Endometrial microvascular endothelial cells (primary cell): Measurements from ENCODE around the gene ZNF136. TPM values are rescaled to one million over a fixed set of nuclear protein-coding genes. Genes with fewer than 3 reads are reported as not detected.

Source experiments
- in situ Hi-C: cut with HindIII; loops from 2 replicates; pipeline ENCODE4 v1.10.0; 2017; ENCODE audit warnings: low sequenced_read_pairs, low pct_unique_long_range_greater_than_20kb; ENCODE audit errors: inconsistent ontology term
- total RNA-seq: library from RNA; depleted of rRNA; stranded (reverse); fragments of >200 nt; gene quantifications from one replicate; pipeline ENCODE4 v1.2.3, GENCODE V29; 2015; ENCODE audit errors: inconsistent ontology term

ZNF136 gene
- total RNA-seq, 1 donor from 2014 or later, result 2.0 TPM

DNA sequence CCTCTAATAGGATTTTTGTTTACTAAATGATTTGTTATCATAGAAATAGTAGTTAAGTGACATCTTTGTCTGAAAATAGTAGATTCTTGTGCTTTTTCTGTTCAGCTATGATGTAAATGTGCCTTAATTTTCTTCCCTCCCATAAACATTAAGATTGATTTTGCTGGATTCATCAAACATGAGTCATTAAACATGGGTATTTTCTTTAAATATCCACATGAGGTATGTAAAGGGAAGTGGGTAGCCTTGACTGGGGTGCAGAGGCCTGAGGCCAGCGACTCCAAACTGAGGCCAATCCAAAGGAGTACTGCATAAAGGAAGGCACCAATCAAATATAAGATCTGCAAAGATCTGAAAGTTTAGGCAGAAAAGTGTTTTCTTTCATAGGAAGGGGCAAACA is 3.7 kb downstream of the ZNF136 start:
- in situ Hi-C loops, result no loop called here

DNA sequence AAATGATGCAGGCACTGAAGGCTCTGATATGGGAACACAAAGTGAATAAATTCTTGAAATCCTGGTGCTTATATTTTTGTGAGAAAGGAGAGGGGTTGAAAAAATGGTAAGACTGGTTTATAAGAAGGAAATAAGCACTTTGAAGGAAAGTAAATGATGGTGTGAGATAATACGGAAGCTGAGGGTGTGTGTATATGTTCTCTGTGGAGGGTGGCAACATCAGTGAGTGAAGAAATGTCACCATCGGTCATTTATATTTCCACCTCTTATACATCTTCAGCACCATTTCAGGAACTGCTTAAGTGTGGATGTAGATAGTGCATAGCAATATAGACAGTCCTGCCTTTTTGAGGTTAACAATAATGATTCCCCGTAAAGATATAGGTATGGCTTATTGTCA is 17.5 kb downstream of the ZNF136 start:
- in situ Hi-C loops, result no loop called here

DNA sequence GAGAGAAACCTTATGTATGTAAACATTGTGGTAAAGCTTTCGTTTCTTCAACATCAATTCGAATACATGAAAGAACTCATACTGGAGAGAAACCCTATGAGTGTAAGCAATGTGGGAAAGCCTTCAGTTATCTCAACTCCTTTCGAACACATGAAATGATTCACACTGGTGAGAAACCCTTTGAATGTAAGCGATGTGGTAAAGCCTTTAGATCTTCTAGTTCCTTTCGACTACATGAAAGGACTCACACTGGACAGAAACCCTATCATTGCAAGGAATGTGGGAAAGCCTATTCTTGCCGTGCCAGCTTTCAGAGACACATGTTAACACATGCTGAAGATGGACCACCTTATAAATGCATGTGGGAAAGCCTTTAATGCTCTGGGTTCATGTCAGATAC is 24.7 kb downstream of the ZNF136 start:
- in situ Hi-C loops, result no loop called here

DNA sequence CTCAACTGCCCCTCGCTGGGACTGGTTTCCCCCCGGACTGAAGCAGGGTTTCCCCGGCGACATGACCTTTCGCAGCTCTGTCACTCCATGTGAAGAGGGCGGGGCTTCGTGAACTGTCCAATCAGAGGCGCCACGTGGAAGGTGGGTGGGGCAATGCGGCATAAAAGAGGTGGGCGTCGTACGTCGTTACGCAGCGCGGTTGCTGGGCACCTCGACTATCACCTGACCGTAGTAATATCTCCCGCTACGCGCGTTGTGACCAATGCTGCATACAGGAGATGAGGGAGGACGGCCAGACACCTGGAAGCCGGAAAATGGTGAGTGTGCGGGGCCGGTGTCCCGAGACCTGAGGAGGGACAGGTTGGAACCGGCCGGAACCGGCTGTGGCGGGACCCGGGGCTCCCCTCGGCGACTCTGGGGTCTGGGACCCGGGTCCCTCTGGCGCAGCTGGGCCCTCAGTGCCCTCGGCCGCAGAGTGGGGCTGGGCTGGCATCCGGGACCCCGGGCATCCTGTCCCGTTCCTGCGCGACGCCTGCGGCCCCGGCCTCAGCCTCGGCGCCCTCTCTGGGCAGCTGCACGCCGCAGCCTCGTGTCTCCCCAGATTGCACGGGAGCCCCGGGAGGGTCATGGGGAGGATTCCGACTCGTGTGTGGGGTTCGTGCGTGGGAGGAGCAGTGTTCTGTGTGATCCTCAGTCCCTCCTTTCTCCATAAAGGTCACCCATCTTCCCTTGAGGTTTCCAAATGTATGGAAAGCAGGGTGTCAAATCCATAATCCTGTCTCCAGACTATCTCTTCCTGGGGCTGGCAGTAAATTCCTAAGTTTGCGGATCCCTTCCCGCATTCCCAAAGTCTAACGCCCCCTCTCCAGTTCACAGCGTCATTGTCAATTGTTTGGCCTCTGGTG is 32.2 kb downstream of the ZNF136 start:
- in situ Hi-C loops, result no loop called here

DNA sequence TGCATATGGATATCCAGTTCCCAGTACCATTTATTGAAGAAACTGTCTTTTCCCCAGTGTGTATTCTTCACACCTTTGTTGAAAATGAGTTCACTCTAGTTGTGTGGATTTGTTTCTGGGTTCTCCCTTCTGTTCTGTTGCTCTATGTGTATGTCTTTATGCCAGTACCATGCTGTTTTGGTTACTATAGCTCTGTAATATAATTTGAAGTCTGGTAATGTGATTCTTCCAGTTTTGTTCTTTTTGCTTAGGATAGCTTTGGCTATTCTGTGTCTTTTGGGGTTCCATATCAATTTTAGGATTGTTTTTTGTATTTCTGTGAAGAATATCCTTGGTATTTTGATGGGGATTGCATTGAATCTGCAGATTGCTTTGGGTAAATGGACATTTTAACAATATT is 35.2 kb downstream of the ZNF136 start:
- in situ Hi-C loops, result no loop called here

DNA sequence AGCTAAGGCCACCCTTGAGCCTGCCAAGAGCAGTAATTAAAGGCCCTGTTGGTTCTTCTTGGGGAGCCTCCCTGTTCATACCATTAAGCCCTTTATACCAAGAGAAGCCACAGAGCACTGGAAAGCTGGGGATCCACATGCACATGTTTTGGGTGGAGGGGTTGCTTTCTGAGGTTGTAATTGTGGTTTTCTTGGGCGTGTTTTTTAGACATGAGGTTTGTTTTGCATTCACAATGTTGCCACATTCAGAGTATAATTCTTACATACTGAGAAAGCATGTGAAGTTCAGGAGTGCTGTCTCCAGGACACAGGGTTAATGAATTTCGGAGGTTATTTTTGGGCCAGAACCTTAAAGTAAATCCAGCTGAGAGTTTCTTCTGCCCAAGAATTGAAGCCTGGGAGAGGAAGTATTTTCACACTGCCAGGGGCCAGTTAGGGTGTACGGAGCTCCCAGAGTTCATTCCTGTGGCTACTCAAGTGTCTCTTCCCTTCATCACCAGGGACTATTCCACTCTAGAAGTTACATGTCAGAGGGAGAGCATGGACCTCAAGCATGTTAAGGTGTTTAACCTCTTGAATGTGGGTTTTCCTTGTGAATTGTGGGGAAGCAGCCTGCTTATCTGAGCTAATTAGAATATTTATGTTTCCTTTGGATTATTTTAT is 37.0 kb downstream of the ZNF136 start:
- in situ Hi-C loops, result no loop called here

DNA sequence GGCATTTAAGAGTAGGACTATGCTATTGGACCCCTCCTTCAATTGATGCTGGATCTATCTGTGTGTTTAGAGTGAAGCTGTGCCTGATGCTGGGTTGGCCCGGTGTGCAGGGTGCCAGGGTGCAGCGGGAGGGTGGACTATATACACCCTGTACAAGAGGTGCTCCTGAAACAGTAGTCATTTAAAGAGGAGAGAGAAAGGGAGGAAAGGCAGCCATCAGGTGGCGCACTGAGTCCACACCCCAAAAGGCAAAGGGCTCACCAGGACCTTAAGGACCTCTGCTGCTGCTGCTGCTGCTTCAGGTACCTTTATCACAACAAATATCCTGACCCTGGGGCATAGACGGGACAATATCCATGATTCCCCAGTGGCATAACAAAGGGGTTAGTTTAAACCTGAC is 39.4 kb downstream of the ZNF136 start:
- in situ Hi-C loops, result no loop called here

DNA sequence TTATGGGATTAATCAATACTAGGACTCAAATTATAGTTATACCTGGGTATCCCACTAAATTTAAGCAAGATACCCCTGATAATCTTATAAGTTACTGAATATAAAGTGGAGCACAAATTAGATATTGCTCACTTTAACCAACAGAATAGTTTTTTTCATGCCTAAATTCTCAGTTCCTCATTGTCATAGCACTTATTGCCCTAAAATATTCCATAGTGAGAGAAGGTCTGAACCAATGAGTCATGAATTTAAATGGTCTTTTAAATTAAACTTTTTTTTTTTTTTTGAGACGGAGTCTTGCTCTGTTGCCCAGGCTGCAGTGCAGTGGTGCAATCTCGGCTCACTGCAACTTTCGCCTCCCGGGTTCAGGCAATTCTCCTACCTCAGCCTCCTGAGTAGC is 42.4 kb downstream of the ZNF136 start:
- in situ Hi-C loops, result no loop called here

DNA sequence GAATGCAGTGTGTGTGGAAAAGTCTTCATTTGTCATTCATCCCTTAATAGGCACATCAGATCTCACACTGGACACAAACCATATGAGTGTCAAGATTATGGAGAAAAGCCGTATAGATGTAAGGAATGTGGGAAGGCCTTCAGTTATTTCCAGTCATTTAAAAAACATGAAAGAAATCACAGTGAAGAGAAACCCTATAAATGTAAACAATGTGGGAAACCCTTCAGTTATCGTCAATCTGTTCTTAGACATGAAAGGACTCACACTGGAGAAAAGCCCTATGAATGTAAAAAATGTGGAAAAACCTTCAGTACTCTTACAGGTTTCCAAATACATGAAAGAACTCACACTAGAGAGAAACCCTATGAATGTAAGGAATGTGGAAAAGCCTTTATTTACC is 45.3 kb downstream of the ZNF136 start:
- in situ Hi-C loops, result no loop called here

DNA sequence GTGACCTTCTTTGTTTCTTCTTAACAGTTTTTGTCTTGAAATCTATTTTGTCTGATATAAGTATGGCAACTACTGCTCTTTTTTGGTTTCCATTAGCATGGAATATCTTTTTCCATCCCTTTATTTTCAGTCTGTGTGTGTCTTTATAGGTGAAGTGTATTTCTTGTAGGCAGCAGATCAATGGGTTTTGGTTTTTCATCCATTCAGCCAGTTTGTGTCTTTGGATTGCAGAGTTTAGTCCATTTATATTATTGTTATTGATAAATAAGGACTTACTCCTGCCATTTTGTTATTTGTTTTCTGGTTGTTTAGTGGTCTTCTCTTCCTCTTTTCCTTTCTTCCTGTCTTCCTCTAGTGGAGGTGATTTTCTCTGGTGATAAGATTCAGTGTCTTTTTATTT is 54.4 kb downstream of the ZNF136 start:
- in situ Hi-C loops, result no loop called here

DNA sequence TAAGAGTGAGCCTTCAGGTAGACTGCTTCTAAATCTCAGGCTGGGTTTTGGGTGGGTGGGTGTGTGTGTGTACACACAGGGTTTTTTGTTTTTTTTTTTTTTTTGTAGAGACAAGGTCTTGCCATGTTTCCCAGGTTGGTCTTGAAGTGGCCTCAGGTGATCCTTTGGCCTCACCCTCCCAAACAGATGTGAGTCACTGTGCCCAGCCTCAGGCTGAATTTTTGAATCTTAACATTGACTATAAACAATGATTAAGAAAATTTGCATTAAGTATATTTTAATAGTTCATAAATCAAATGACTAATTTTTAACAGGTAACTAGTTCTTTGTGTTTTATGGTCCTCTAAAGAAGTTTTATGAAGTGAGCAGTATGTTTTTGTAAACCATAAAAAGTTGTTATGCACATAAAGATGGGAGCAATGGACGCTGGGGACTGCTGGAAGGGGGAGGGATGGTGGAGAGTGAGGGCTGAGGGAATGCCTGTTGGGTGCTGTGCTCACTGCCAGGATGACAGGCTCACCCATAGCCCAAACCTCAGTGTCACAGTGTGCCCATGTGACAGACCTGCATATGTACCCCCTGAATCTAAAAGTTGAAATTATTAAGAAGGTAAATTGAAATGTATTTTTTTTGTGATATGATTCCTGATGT is 60.2 kb downstream of the ZNF136 start:
- in situ Hi-C loops, result no loop called here

DNA sequence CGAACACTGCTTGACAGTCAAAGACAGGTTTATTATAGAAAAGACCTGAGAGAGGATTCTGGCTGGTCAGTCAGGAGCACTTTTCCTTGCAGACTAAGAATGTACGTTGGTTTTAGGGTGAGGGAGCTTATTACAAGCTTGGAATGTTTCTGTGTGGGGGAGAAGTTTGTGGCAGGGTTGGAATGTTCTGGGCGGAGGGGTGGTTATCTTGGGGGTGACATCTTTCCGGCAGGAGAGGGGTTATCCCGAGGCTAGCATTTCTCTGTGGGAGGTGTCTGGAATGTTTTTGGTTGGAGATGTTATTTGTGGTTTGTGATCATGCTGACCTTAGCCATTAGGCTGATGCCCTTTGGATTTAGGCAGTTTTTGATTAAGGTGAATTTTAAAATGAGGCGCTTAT is 61.8 kb downstream of the ZNF136 start:
- in situ Hi-C loops, result no loop called here

DNA sequence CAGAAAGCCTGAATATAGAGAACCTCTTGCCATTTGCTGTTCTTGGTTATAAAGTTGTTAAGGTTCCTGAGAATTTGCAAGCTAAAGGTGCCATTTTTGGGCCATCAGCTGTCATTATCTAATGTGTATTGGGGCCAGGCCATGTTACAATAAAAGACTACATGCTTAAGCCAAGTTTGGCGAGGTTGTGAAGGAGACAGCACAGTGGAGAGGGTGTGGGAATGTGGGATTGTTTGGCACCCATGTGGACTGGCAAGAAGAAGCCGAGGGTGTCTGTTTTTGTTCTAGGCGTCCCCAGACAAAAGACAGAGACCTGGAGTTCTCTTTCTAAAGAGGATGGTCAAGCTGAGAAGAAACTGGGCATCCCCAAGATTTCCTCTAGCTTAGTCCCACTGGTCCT is 67.1 kb downstream of the ZNF136 start:
- in situ Hi-C loops, result no loop called here

DNA sequence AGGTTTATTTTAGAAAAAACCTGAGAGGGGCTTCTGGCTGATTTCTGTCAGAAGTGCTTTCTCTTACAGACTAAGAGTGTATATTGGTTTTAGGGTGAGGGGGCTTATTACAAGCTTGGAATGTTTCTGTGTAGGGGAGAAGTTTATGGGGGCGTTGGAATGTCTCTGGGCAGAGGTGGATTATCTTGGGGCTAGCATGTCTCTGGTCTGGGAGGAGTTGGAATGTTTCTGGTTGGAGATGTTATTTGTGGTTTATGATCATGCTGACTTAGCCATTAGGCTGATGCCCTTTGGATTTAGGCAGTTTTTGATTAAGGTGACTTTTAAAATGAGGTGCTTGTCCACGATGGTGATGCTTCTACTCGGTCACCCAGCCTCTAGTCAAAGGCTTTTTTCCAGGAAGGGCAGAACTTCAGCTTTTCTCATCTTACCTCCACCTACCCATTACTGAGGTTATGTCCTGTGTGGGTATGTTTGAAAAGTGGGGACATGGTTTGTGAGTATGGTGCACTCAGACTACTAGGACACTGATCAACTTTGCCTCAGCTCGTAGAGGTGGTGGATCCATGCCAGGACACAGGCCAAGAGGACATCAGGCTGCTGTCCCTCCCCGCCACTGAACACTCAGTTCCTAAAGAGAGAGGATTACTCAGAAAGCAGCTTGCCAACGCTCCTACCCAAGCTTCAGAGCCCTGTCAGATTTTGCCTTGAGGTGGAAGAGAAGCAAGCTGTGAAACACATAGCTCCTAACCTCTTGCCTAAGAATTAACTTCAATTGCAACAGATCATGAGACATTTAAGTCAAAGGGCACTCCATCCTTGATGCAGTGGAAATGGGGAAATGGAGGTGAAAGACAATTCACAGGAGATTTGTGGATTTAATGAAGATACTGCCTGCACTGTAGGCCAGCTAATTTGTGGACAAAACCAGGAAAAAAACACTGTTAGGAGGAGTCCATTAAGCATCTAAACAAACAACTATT is 68.1 kb downstream of the ZNF136 start:
- in situ Hi-C loops, result no loop called here

DNA sequence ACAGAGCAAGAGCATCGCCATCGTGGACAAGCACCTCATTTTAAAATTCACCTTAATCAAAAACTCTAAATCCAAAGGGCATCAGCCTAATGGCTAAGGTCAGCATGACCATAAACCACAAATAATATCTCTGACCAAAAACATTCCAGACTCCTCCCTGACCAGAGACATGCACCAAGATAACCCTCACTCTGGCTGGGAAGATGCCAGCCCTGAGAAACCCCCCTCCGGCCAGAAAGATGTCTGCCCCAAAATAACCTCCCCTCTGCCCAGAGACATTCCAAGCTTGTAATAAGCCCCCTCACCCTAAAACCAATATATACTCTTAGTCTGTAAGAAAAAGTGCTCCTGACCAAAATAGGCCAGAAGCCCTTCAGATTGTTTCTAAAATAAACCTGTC is 70.1 kb downstream of the ZNF136 start:
- in situ Hi-C loops, result no loop called here

DNA sequence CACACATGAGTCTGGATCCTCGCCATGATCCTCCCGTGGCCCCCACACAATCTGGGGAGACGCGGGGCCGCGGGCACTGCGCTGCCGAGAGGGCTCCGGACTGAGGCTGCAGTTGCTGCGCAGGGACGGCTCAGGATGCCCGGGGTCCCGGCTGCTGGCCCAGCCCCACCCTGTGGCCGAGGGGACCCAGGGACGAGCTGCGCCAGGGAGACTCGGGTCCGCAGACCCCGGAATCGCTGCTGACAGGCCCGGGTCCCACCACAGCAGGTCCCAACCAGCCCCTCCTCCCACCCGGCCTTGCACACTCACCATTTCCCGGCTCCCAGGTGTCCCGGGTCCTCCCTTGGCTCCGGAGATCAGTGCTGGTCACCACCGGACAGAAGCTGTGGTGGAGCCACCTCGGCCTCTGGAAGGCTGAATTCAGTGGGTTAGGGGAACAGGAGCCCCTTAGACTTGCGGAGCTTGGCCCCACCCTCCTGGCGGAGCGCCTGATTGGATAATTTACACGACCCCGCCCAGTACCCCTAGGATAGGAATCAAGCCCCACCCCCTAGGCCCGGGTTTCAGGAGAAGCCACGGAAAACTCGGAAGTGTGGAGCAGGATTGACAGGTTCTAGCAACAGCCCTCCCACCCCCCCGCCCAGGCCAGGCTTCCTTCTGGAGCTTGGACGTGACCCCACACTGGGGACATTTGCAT is 74.4 kb downstream of the ZNF136 start:
- in situ Hi-C loops, result no loop called here
